GM21723 (cell line): ENCODE results near the gene FARS2.

Source experiments
- ATAC-seq: cut with Tn5 transposase; IDR thresholded peaks from one replicate; pipeline ENCODE4 v1.9.1; 2021; ENCODE audit warnings: mild to moderate bottlenecking, moderate library complexity; ENCODE audit not compliant: unreplicated experiment

The FARS2 gene

GRCh38 chr6:5746053-5746758, 484.9 kb downstream of the FARS2 start:
- ATAC-seq: no peak

GRCh38 chr6:5746759-5747130, 485.4 kb downstream of the FARS2 start:
- no peak for ATAC-seq

- ATAC-seq: no peak
These were observed 486.1 kb downstream of the FARS2 start for GRCh38 chr6:5747379-5747778.

- no peak for ATAC-seq
These were observed 487.8 kb downstream of the FARS2 start for GRCh38 chr6:5749016-5749650.

GRCh38 chr6:5749651-5750215, 488.4 kb downstream of the FARS2 start:
- no peak for ATAC-seq

- ATAC-seq: no peak
These were observed 490.4 kb downstream of the FARS2 start for GRCh38 chr6:5751525-5752390.

- ATAC-seq: no peak
These were observed 491.0 kb downstream of the FARS2 start for GRCh38 chr6:5752391-5752680.

- ATAC-seq: no peak
These were observed 491.9 kb downstream of the FARS2 start for GRCh38 chr6:5753209-5753608.

GRCh38 chr6:5754904-5755303, 493.6 kb downstream of the FARS2 start:
- no peak for ATAC-seq

GRCh38 chr6:5759571-5759970, 498.3 kb downstream of the FARS2 start:
- no peak for ATAC-seq

GRCh38 chr6:5761370-5761769, 500.1 kb downstream of the FARS2 start:
- no peak for ATAC-seq

- ATAC-seq: no peak
These were observed 501.3 kb downstream of the FARS2 start for GRCh38 chr6:5762561-5762968.

GRCh38 chr6:5763407-5763806, 502.1 kb downstream of the FARS2 start:
- no peak for ATAC-seq

GRCh38 chr6:5763871-5764270, 502.6 kb downstream of the FARS2 start:
- ATAC-seq: no peak

GRCh38 chr6:5764401-5764955, 503.2 kb downstream of the FARS2 start:
- no peak for ATAC-seq

GRCh38 chr6:5765141-5765760, 503.9 kb downstream of the FARS2 start:
- ATAC-seq: no peak

GRCh38 chr6:5766260-5766659, 504.9 kb downstream of the FARS2 start:
- ATAC-seq: no peak

GRCh38 chr6:5767471-5767870, 506.2 kb downstream of the FARS2 start:
- ATAC-seq: no peak

- ATAC-seq: no peak
These were observed 509.9 kb downstream of the FARS2 start for GRCh38 chr6:5771211-5771610.

GRCh38 chr6:5771759-5772390, 510.6 kb downstream of the FARS2 start:
- no peak for ATAC-seq
